HCT116 (cell line): ENCODE measurements around the gene VPS41. TPM values are rescaled to one million over a fixed set of nuclear protein-coding genes. Genes with fewer than 3 reads are reported as not detected.

Experiments
- ATAC-seq: fragments of 200-7000 bp; cut with Tn5 transposase; 2 replicates; pipeline ENCODE4 v1.9.1; 2020; ENCODE audit warnings: mild to moderate bottlenecking, moderate library complexity
- BruUV-seq: library from RNA; stranded (reverse); fragments of 400-500 nt; replicated peaks from 2 replicates; lab custom pipeline; 2021; lab: Mats Ljungman, UMichigan
- CTCF ChIA-PET: fragments of 300-600 bp; sonication (Branson Sonifier 250); formaldehyde crosslinking; loops from one replicate; lab custom pipeline; 2021; ENCODE audit warnings: antibody characterized with exemption; lab: Charles Lee
- POLR2A ChIA-PET: fragments of 300-600, 350-600 bp; sonication (Branson Sonifier 250); formaldehyde crosslinking; loops from one replicate; lab custom pipeline; 2021; ENCODE audit warnings: antibody characterized with exemption; lab: Charles Lee
- RAD21 ChIA-PET, 2 experiments: fragments of 300-600 bp; sonication (Branson Sonifier 250); formaldehyde crosslinking; loops; one replicate each; lab custom pipeline; 2023; ENCODE audit warnings: low total read pairs in 2 of 2; ENCODE audit not compliant: uncharacterized antibody in 2 of 2, unreplicated experiment in 2 of 2, low non-redundant PET in 1 of 2; lab: Charles Lee
- DNase-seq: peaks from one replicate; pipeline ENCODE4 v3.0.0-alpha.2; 2010; ENCODE audit warnings: low read depth, low spot score
- H2AFZ ChIP-seq: fragments of 200-600 bp; shearing (Covaris generic), sonication (generic); 2 replicates; pipeline ENCODE4 v1.6.1; 2017; ENCODE audit warnings: low read depth, mixed run types, mixed read lengths, antibody characterized with exemption, low read length; ENCODE audit not compliant: poor library complexity, severe bottlenecking
- H3K27ac ChIP-seq: 2 replicates; pipeline ENCODE4 v1.5.1; 2012; ENCODE audit warnings: low read depth, low read length
- H3K27me3 ChIP-seq: fragments of 200-600 bp; sonication (generic); 2 replicates; pipeline ENCODE4 v1.6.1; 2016; ENCODE audit warnings: mixed run types, low read length, mixed read lengths; ENCODE audit not compliant: insufficient read depth
- H3K36me3 ChIP-seq, 2 experiments: fragments of 200-500 bp in 1 of 2; fragments of 200-600 bp in 1 of 2; sonication (Bioruptor generic) in 1 of 2; sonication (generic) in 1 of 2; 2 replicates each; pipeline versions ENCODE4 v1.5.1 to v1.6.1; 2014 to 2016; ENCODE audit warnings: low read length in 2 of 2, inconsistent platforms in 1 of 2, mixed read lengths in 1 of 2, mixed run types in 1 of 2; ENCODE audit not compliant: insufficient read depth in 2 of 2, control insufficient read depth in 1 of 2
- H3K4me1 ChIP-seq, 2 experiments: fragments of 200-600 bp in 1 of 2; sonication (generic) in 1 of 2; 2 replicates each; pipeline versions ENCODE4 v1.5.1 to v1.6.1; 2012 to 2017; ENCODE audit warnings: low read length in 2 of 2, inconsistent platforms in 1 of 2, mild to moderate bottlenecking in 1 of 2, mixed read lengths in 1 of 2, mixed run types in 1 of 2, moderate library complexity in 1 of 2; ENCODE audit not compliant: insufficient read depth in 2 of 2, control insufficient read depth in 1 of 2
- H3K4me2 ChIP-seq: fragments of 200-600 bp; sonication (generic); 2 replicates; pipeline ENCODE4 v1.6.1; 2017; ENCODE audit warnings: mixed run types, low read length, mixed read lengths
- H3K4me3 ChIP-seq, 2 experiments: fragments of 200-600 bp in 1 of 2; sonication (generic) in 1 of 2; replicated peaks in 1 of 2; 2 replicates each; pipeline ENCODE4 v1.5.1; 2011 to 2016; ENCODE audit warnings: low read length in 2 of 2, control low read depth in 1 of 2, low read depth in 1 of 2, mild to moderate bottlenecking in 1 of 2, mixed read lengths in 1 of 2, mixed run types in 1 of 2
- H3K79me2 ChIP-seq: fragments of 200-600 bp; sonication (generic); 2 replicates; pipeline ENCODE4 v1.6.1; 2017; ENCODE audit warnings: mild to moderate bottlenecking, mixed run types, low read length, moderate library complexity, mixed read lengths; ENCODE audit not compliant: insufficient read depth
- H3K9ac ChIP-seq: fragments of 200-600 bp; sonication (generic); 2 replicates; pipeline ENCODE4 v1.6.1; 2016; ENCODE audit warnings: low read length, mixed read lengths
- H3K9me2 ChIP-seq: fragments of 200-600 bp; sonication (generic), shearing (Covaris generic); 2 replicates; pipeline ENCODE4 v1.6.1; 2017; ENCODE audit warnings: mixed run types, mild to moderate bottlenecking, moderate library complexity; ENCODE audit not compliant: insufficient read depth
- H3K9me3 ChIP-seq, 2 experiments: fragments of 200-500 bp in 1 of 2; fragments of 200-600 bp in 1 of 2; sonication (Bioruptor generic) in 1 of 2; sonication (generic) in 1 of 2; 2 replicates each; pipeline ENCODE4 v1.6.1; 2014 to 2017; ENCODE audit warnings: low read length in 2 of 2, mixed read lengths in 2 of 2, inconsistent platforms in 1 of 2, low read depth in 1 of 2, mild to moderate bottlenecking in 1 of 2, mixed run types in 1 of 2, moderate library complexity in 1 of 2; ENCODE audit not compliant: control insufficient read depth in 1 of 2, insufficient read depth in 1 of 2
- H4K20me1 ChIP-seq: fragments of 200-600 bp; sonication (generic), shearing (Covaris generic); 2 replicates; pipeline ENCODE4 v1.6.1; 2017; ENCODE audit warnings: mixed run types, mild to moderate bottlenecking, moderate library complexity; ENCODE audit not compliant: insufficient read depth
- EGR1 ChIP-seq: IDR thresholded peaks from 2 replicates; pipeline ENCODE4 v1.6.1; 2012; ENCODE audit warnings: low read depth
- ELF1 ChIP-seq: IDR thresholded peaks from 2 replicates; pipeline ENCODE4 v1.6.1; 2012; ENCODE audit warnings: low read depth, borderline replicate concordance
- EZH2phosphoT487 ChIP-seq: fragments of 200-600 bp; IDR thresholded peaks from 2 replicates; pipeline ENCODE4 v1.6.1; 2018; ENCODE audit warnings: antibody characterized with exemption, borderline replicate concordance
- FOSL1 ChIP-seq: IDR thresholded peaks from 2 replicates; pipeline ENCODE4 v1.6.1; 2012; ENCODE audit warnings: low read depth
- SRF ChIP-seq: IDR thresholded peaks from 2 replicates; pipeline ENCODE4 v1.6.1; 2012; ENCODE audit warnings: low read depth
- ZBTB33 ChIP-seq: IDR thresholded peaks from 2 replicates; pipeline ENCODE4 v1.6.1; 2011; ENCODE audit warnings: mild to moderate bottlenecking, low read length, moderate library complexity; ENCODE audit not compliant: insufficient replicate concordance; ENCODE audit errors: extremely low read depth
- intact Hi-C: fragments of 100-400 bp; cut with micrococcal nuclease; formaldehyde crosslinking; loops from 2 replicates; pipeline ENCODE4 v1.10.0; 2022
- total RNA-seq: library from RNA; stranded (reverse); gene quantifications from one replicate; pipeline ENCODE4 v1.2.1, GENCODE V29; 2021; ENCODE audit not compliant: unreplicated experiment
- TF ChIP-seq, protein P1 (sequence below): IDR thresholded peaks from 2 replicates; pipeline ENCODE4 v1.6.1; 2012; ENCODE audit warnings: low read depth
- TF ChIP-seq, protein P2 (sequence below): IDR thresholded peaks from 2 replicates; pipeline ENCODE4 v1.6.1; 2012

Gene VPS41
- total RNA-seq, 1 experiment from 2014 or later = 72.2 TPM

GRCh38 chr7:38825721-38826440 is 83.1 kb downstream of the VPS41 start:
- ATAC-seq = no peak
- H3K4me3 ChIP-seq = no peak overlapping the region

More at GRCh38 chr7:38825721-38826440, 83.1 kb downstream of the VPS41 start:
- H3K27ac ChIP-seq = no peak overlapping the region
- no peaks in the 10 kb centered on the region for H3K79me2 ChIP-seq
- TF ChIP-seq ZBTB33 (no peak), SRF (no peak), FOSL1 (no peak), ELF1 (no peak), EGR1 (no peak), EZH2phosphoT487 (no peak)
- TF ChIP-seq, protein P1, sequence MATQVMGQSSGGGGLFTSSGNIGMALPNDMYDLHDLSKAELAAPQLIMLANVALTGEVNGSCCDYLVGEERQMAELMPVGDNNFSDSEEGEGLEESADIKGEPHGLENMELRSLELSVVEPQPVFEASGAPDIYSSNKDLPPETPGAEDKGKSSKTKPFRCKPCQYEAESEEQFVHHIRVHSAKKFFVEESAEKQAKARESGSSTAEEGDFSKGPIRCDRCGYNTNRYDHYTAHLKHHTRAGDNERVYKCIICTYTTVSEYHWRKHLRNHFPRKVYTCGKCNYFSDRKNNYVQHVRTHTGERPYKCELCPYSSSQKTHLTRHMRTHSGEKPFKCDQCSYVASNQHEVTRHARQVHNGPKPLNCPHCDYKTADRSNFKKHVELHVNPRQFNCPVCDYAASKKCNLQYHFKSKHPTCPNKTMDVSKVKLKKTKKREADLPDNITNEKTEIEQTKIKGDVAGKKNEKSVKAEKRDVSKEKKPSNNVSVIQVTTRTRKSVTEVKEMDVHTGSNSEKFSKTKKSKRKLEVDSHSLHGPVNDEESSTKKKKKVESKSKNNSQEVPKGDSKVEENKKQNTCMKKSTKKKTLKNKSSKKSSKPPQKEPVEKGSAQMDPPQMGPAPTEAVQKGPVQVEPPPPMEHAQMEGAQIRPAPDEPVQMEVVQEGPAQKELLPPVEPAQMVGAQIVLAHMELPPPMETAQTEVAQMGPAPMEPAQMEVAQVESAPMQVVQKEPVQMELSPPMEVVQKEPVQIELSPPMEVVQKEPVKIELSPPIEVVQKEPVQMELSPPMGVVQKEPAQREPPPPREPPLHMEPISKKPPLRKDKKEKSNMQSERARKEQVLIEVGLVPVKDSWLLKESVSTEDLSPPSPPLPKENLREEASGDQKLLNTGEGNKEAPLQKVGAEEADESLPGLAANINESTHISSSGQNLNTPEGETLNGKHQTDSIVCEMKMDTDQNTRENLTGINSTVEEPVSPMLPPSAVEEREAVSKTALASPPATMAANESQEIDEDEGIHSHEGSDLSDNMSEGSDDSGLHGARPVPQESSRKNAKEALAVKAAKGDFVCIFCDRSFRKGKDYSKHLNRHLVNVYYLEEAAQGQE = no peak
- TF ChIP-seq, protein P2, sequence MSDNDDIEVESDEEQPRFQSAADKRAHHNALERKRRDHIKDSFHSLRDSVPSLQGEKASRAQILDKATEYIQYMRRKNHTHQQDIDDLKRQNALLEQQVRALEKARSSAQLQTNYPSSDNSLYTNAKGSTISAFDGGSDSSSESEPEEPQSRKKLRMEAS = no peak
- RAD21 ChIA-PET = no interaction called here
- POLR2A ChIA-PET = no interaction called here
- intact Hi-C loops = no loop called here
- CTCF ChIA-PET = no interaction called here
- DNase-seq = no peak
- no peaks in the 10 kb centered on the region for H4K20me1 ChIP-seq
- no peaks in the 10 kb centered on the region for H3K4me1 ChIP-seq
- no peak overlapping the region for H2AFZ ChIP-seq
- H3K9ac ChIP-seq = no peak overlapping the region
- H3K27me3 ChIP-seq = no peaks in the 10 kb centered on the region
- no peaks in the 10 kb centered on the region for H3K9me3 ChIP-seq
- H3K4me2 ChIP-seq = no peak overlapping the region
- no peaks in the 10 kb centered on the region for H3K9me2 ChIP-seq
- H3K36me3 ChIP-seq = no peaks in the 10 kb centered on the region
- BruUV-seq = no TSS peak
